Endodermal cell (in vitro differentiated cells): Measurements from ENCODE around the gene ARHGAP21. TPM values are rescaled to one million over a fixed set of nuclear protein-coding genes. Genes with fewer than 3 reads are reported as not detected.

Source experiments
- DNase-seq: peaks from one replicate; pipeline ENCODE4 v3.0.0-alpha.2; 2017
- H3K27ac ChIP-seq: 2 replicates; pipeline ENCODE4 v1.5.1; 2013; ENCODE audit warnings: mild to moderate bottlenecking, low read depth, low read length, moderate library complexity
- H3K27me3 ChIP-seq: 2 replicates; pipeline ENCODE4 v1.6.1; 2013; ENCODE audit warnings: mild to moderate bottlenecking, low read length, moderate library complexity; ENCODE audit not compliant: insufficient read depth, control insufficient read depth, poor library complexity, severe bottlenecking
- H3K36me3 ChIP-seq: 2 replicates; pipeline ENCODE4 v1.7.0; 2013; ENCODE audit warnings: mild to moderate bottlenecking, low read length, moderate library complexity; ENCODE audit not compliant: control insufficient read depth, insufficient read depth
- H3K4me1 ChIP-seq: one replicate; pipeline ENCODE4 v1.7.0; 2013; ENCODE audit warnings: low read length; ENCODE audit not compliant: control insufficient read depth, insufficient read depth
- H3K4me3 ChIP-seq: 2 replicates; pipeline ENCODE4 v1.5.1; 2013; ENCODE audit warnings: mild to moderate bottlenecking, low read length, moderate library complexity
- H3K9ac ChIP-seq: 2 replicates; pipeline ENCODE4 v1.6.1; 2013; ENCODE audit warnings: mild to moderate bottlenecking, low read length, moderate library complexity; ENCODE audit not compliant: poor library complexity, severe bottlenecking; ENCODE audit errors: extremely low read depth
- H3K9me3 ChIP-seq: 2 replicates; pipeline ENCODE4 v1.6.1; 2013; ENCODE audit warnings: mild to moderate bottlenecking, low read length, moderate library complexity; ENCODE audit not compliant: control insufficient read depth
- H3K27ac Mint-ChIP-seq: 2 replicates; pipeline ENCODE4 v1.8.0; 2020; ENCODE audit warnings: mixed read lengths
- H3K27me3 Mint-ChIP-seq: 2 replicates; pipeline ENCODE4 v1.8.0; 2021; ENCODE audit warnings: mild to moderate bottlenecking, mixed read lengths; ENCODE audit not compliant: insufficient read depth
- H3K36me3 Mint-ChIP-seq: 2 replicates; pipeline ENCODE4 v1.8.0; 2020; ENCODE audit warnings: low read depth, mixed read lengths
- H3K4me1 Mint-ChIP-seq: 2 replicates; pipeline ENCODE4 v1.8.0; 2020; ENCODE audit warnings: mixed read lengths
- H3K4me3 Mint-ChIP-seq: 2 replicates; pipeline ENCODE4 v1.8.0; 2020; ENCODE audit warnings: mild to moderate bottlenecking, moderate library complexity, mixed read lengths
- H3K9me3 Mint-ChIP-seq: 2 replicates; pipeline ENCODE4 v1.8.0; 2020; ENCODE audit warnings: mild to moderate bottlenecking, mixed read lengths
- CTCF ChIP-seq: fragments of 200-600 bp; sonication (generic); conservative IDR thresholded peaks from 2 replicates; pipeline ENCODE4 v1.5.0; 2021; ENCODE audit warnings: antibody characterized with exemption, mild to moderate bottlenecking
- WGBS, 2 experiments: methylation state at CpG; one replicate each; pipeline versions ENCODE4 v1.1.5 to v1.1.7; 2013; ENCODE audit warnings: missing lambda C conversion rate in 2 of 2, mixed read lengths in 1 of 2; ENCODE audit not compliant: insufficient coverage in 1 of 2, insufficient read length in 1 of 2; 5-methylcytosine and 5-hydroxymethylcytosine counted together
- total RNA-seq, 2 donors: library from RNA; stranded (reverse); fragmentation: NEBNext Ultra II Directional in 1 of 2; extraction: Animal tissue kit (Norgen Biotek cat#: 25700) in 1 of 2; gene quantifications; 2 replicates in 1 of 2; 3 replicates in 1 of 2; pipeline ENCODE4 v1.2.1, GENCODE V29; 2021

Gene ARHGAP21
- total RNA-seq, 2 donors from 2014 or later: 51.6 to 69.7 TPM

GRCh38 chr10:24718031-24718855 is 5.4 kb downstream of the ARHGAP21 start:
- no peak for TF ChIP-seq CTCF
- no peak overlapping the region for H3K9ac ChIP-seq
- H3K4me3 Mint-ChIP-seq: no peak overlapping the region
- H3K27ac Mint-ChIP-seq: no peak overlapping the region
- no peaks in the 10 kb centered on the region for H3K36me3 Mint-ChIP-seq
- peaks cover 11% of the 10 kb centered on the region for H3K36me3 ChIP-seq
- no peaks in the 10 kb centered on the region for H3K27me3 ChIP-seq
- 89 to 99% methylated on average over 9 to 10 of the region's 10 CpGs for WGBS, 2 experiments
- no peak for DNase-seq
- peak overlapping the region; percentile 85 for H3K4me3 ChIP-seq
- H3K27ac ChIP-seq: no peak overlapping the region
- no peaks in the 10 kb centered on the region for H3K4me1 ChIP-seq
- H3K9me3 ChIP-seq: no peaks in the 10 kb centered on the region
- H3K9me3 Mint-ChIP-seq: no peaks in the 10 kb centered on the region
- H3K27me3 Mint-ChIP-seq: peaks cover 2% of the 10 kb centered on the region
- peaks cover 22% of the 10 kb centered on the region for H3K4me1 Mint-ChIP-seq

- Histone ChIP-seq H3K4me3 (no peak overlapping the region), H3K36me3 (peaks cover 11% of the 10 kb centered on the region), H3K9ac (no peak overlapping the region), H3K4me1 (no peaks in the 10 kb centered on the region), H3K27ac (no peak overlapping the region), H3K27me3 (no peaks in the 10 kb centered on the region), H3K9me3 (no peaks in the 10 kb centered on the region)
- H3K27ac Mint-ChIP-seq: no peak overlapping the region
- no peak for TF ChIP-seq CTCF
- H3K36me3 Mint-ChIP-seq: peaks cover 2% of the 10 kb centered on the region
- H3K4me1 Mint-ChIP-seq: peaks cover 23% of the 10 kb centered on the region
- no peak overlapping the region for H3K4me3 Mint-ChIP-seq
- WGBS, 2 experiments: 44 to 77% methylated on average over 1 to 5 of the region's 5 CpGs
- no peaks in the 10 kb centered on the region for H3K9me3 Mint-ChIP-seq
- no peak for DNase-seq
- H3K27me3 Mint-ChIP-seq: peaks cover 1% of the 10 kb centered on the region
Observed at GRCh38 chr10:24716295-24716694, 7.4 kb downstream of the ARHGAP21 start.

GRCh38 chr10:24715246-24715769 is 8.4 kb downstream of the ARHGAP21 start:
- no peak for DNase-seq
- no peak overlapping the region for H3K4me3 Mint-ChIP-seq

More at GRCh38 chr10:24715246-24715769, 8.4 kb downstream of the ARHGAP21 start:
- peaks cover 11% of the 10 kb centered on the region for H3K36me3 ChIP-seq
- H3K4me1 Mint-ChIP-seq: peaks cover 14% of the 10 kb centered on the region
- 96 to 100% methylated on average over 3 to 4 of the region's 5 CpGs for WGBS, 2 experiments
- H3K27me3 ChIP-seq: no peaks in the 10 kb centered on the region
- H3K4me1 ChIP-seq: no peaks in the 10 kb centered on the region
- no peak for TF ChIP-seq CTCF
- no peaks in the 10 kb centered on the region for H3K27me3 Mint-ChIP-seq
- H3K27ac Mint-ChIP-seq: no peak overlapping the region
- no peaks in the 10 kb centered on the region for H3K9me3 ChIP-seq
- no peak overlapping the region for H3K9ac ChIP-seq
- no peak overlapping the region for H3K4me3 ChIP-seq
- H3K9me3 Mint-ChIP-seq: no peaks in the 10 kb centered on the region
- H3K36me3 Mint-ChIP-seq: peaks cover 3% of the 10 kb centered on the region
- H3K27ac ChIP-seq: no peak overlapping the region
